DMS53 treated with DMSO at 0.1 percent for 48 hours (cell line): ENCODE measurements around the gene ITGA2B.

Experiments
- DNase-seq: peaks from one replicate; lab custom pipeline; 2025; ENCODE audit not compliant: unreplicated experiment; lab: John Stamatoyannopoulos, UW

ITGA2B gene

GRCh38 chr17:44389281-44389680 is at the start of gene ITGA2B:
TSS of gene ITGA2B (minus strand) at chr17:44389649. CDS start at chr17:44389473, 176 bp downstream.
- DNase-seq = no peak

GRCh38 chr17:44439168-44439567 is 49.7 kb upstream of the ITGA2B start:
- no peak for DNase-seq

GRCh38 chr17:44438636-44439035 is 49.2 kb upstream of the ITGA2B start:
- no peak for DNase-seq

- no peak for DNase-seq
These were observed 46.9 kb upstream of the ITGA2B start for GRCh38 chr17:44436336-44436735.

GRCh38 chr17:44432254-44433157 is 43.1 kb upstream of the ITGA2B start:
- no peak for DNase-seq

- DNase-seq = no peak
These were observed 35.5 kb upstream of the ITGA2B start for GRCh38 chr17:44424828-44425461.

- no peak for DNase-seq
These were observed 28.1 kb upstream of the ITGA2B start for GRCh38 chr17:44417553-44417952.

- DNase-seq = no peak
These were observed 27.3 kb upstream of the ITGA2B start for GRCh38 chr17:44416558-44417289.

- DNase-seq = no peak
These were observed 25.1 kb upstream of the ITGA2B start for GRCh38 chr17:44414394-44415155.

GRCh38 chr17:44409309-44410028 is 20.0 kb upstream of the ITGA2B start:
- DNase-seq = no peak

- DNase-seq = no peak
These were observed 19.3 kb upstream of the ITGA2B start for GRCh38 chr17:44408786-44409185.

- no peak for DNase-seq
These were observed 13.2 kb upstream of the ITGA2B start for GRCh38 chr17:44402564-44403172.

GRCh38 chr17:44400226-44400847 is 10.9 kb upstream of the ITGA2B start:
- DNase-seq = no peak

GRCh38 chr17:44398692-44399691 is 9.5 kb upstream of the ITGA2B start:
- DNase-seq = no peak

- no peak for DNase-seq
These were observed 8.3 kb upstream of the ITGA2B start for GRCh38 chr17:44397479-44398440.

GRCh38 chr17:44396946-44397345 is 7.5 kb upstream of the ITGA2B start:
- DNase-seq = no peak

- no peak for DNase-seq
These were observed 5.4 kb upstream of the ITGA2B start for GRCh38 chr17:44394833-44395232.
